Neuron (in vitro differentiated cells): ENCODE results near the gene NUP210L.
"Not testable (repeated sequence)": the region's sequence is repeated elsewhere in the genome, so short reads cannot be mapped to it uniquely, and the experiment has no call there.

ENCODE experiments used
- H2AFZ ChIP-seq: one replicate; pipeline ENCODE4 v1.6.1; 2013; ENCODE audit warnings: low read depth, mild to moderate bottlenecking, inconsistent platforms, low read length, moderate library complexity
- H3K27me3 ChIP-seq: one replicate; pipeline ENCODE4 v1.6.1; 2013; ENCODE audit warnings: low read length; ENCODE audit not compliant: insufficient read depth
- H3K36me3 ChIP-seq: one replicate; pipeline ENCODE4 v1.6.1; 2013; ENCODE audit warnings: low read length; ENCODE audit not compliant: insufficient read depth
- H3K4me1 ChIP-seq: one replicate; pipeline ENCODE4 v1.6.1; 2013; ENCODE audit warnings: low read length; ENCODE audit not compliant: insufficient read depth
- H3K4me3 ChIP-seq: 2 replicates; pipeline ENCODE4 v1.5.1; 2013; ENCODE audit warnings: mild to moderate bottlenecking, low read length, moderate library complexity
- H3K9me3 ChIP-seq: one replicate; pipeline ENCODE4 v1.6.1; 2013; ENCODE audit warnings: low read length

NUP210L gene

DNA sequence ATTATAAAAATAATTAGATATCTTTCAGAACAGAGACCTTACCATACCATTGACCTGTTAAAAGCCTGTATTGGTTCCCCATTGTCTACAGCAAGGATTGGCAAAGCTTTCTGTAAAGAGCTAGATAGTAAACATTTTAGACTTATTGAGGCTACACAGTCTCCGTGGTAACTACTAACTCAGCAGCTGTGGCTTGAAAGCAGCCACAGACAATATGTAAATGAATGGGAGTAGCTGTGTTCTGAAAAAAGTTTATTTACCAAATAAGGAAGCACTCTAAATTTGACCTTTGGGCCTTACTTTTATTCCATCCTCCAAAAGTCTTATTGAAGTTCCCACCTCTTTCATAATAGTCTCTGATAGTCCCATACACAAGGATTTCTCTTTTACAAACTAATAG is 39.7 kb downstream of the NUP210L start:
- H3K4me1 ChIP-seq, result peaks cover 4% of the 10 kb centered on the region
- H3K36me3 ChIP-seq, result no peaks in the 10 kb centered on the region
- no peak overlapping the region for H3K4me3 ChIP-seq
- no peak overlapping the region for H2AFZ ChIP-seq
- no peaks in the 10 kb centered on the region for H3K9me3 ChIP-seq
- no peaks in the 10 kb centered on the region for H3K27me3 ChIP-seq

DNA sequence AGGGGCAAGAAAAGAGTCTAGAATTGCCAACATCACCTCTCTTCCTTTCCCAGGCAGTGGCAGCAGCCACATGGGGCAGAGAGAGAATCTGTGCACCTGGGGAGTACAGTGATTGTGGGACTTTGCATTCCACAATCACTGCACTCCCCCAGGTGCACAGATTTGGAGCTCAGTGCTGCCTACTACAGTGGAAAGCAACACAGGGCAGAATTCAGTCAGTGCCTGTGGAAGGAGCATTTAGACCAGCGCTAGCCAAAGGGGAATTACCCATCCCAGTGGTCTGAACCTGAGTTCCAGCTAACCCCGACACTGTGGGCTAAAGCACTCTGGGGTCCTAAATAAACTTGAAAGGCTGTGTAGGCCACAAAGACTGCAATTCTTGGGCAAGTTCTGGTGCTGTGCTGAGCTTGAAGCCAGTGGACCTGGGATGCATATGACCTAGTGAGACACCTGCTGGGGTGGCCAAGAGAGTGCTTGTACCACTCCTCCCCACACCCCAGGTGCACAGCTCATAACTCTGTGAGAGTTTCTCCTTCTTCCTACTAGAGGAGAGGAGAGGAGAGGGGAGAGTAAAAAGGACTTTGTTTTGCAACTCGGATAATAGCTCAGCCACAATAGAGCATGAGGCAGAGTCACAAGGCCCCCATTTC is 50.3 kb downstream of the NUP210L start:
- Histone ChIP-seq H3K27me3 (peaks cover 3% of the 10 kb centered on the region), H3K4me1 (no peaks in the 10 kb centered on the region), H3K9me3 (no peaks in the 10 kb centered on the region), H3K36me3 (no peaks in the 10 kb centered on the region), H3K4me3 (no peak overlapping the region), H2AFZ (no peak overlapping the region)

- H3K36me3 ChIP-seq, H3K27me3 ChIP-seq, H3K9me3 ChIP-seq, H3K4me1 ChIP-seq, H2AFZ ChIP-seq, H3K4me3 ChIP-seq: not testable (repeated sequence)
Measured at GRCh38 chr1:154100141-154100540, 54.7 kb downstream of the NUP210L start.

- Histone ChIP-seq H2AFZ (no peak overlapping the region), H3K27me3 (no peaks in the 10 kb centered on the region), H3K9me3 (no peaks in the 10 kb centered on the region), H3K36me3 (no peaks in the 10 kb centered on the region), H3K4me3 (no peak overlapping the region), H3K4me1 (no peaks in the 10 kb centered on the region)
Measured at GRCh38 chr1:154097873-154098272, 57.0 kb downstream of the NUP210L start.

DNA sequence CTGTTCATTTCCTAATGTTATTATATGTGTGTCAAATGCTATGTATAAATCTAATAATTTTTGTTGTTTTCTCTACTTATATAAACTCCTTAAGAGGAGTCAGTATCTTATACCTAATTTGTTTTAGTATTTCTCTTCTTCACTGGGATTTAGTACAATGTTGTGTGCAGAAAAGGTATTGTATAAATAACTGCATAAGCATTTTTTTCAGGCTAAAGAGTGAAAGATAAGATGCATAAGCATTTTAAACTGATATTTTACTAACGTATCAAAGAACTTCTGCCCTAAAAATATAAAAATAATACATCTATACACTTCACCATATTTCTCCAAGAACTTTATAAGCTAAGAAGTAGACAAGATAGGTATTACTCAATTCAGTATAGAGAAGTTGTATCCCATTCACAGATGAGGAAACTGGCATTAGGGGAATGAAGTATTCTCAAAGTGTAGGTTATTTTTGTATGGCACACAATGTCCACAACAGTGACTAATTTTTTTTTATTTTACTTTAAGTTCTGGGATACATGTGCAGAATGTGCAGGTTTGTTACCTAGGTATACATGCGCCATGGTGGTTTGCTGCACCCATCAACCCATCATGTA is 59.3 kb downstream of the NUP210L start:
- Histone ChIP-seq H3K9me3 (no peaks in the 10 kb centered on the region), H3K36me3 (no peaks in the 10 kb centered on the region), H3K27me3 (no peaks in the 10 kb centered on the region), H3K4me3 (no peak overlapping the region), H3K4me1 (no peaks in the 10 kb centered on the region), H2AFZ (no peak overlapping the region)

DNA sequence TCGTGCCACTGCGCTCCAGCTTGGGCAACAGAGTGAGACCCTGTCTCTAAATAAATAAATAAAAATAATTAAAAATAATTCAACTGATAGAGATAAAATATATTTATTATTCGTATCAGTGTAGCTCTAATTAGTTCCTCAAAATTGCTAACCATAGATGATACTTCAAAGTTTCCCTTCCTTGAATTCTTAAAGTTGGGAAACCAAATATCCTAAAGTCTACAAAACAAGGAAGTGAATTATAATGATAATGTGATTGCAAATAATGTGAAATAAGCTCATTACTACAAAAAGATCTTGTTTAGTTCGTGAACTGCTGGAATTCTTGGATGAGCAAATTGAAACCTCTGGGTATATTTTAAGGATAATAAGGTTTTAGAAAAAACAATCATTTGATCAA is 60.5 kb downstream of the NUP210L start:
- Histone ChIP-seq H3K9me3 (no peaks in the 10 kb centered on the region), H3K27me3 (no peaks in the 10 kb centered on the region), H3K4me1 (no peaks in the 10 kb centered on the region), H3K4me3 (no peak overlapping the region), H3K36me3 (no peaks in the 10 kb centered on the region), H2AFZ (no peak overlapping the region)

GRCh38 chr1:154093699-154094098 is 61.2 kb downstream of the NUP210L start:
- H3K4me1 ChIP-seq, result no peaks in the 10 kb centered on the region
- H3K4me3 ChIP-seq, result no peak overlapping the region
- no peaks in the 10 kb centered on the region for H3K9me3 ChIP-seq
- H3K27me3 ChIP-seq, result no peaks in the 10 kb centered on the region
- no peaks in the 10 kb centered on the region for H3K36me3 ChIP-seq
- H2AFZ ChIP-seq, result no peak overlapping the region

- Histone ChIP-seq H3K27me3 (no peaks in the 10 kb centered on the region), H3K4me3 (no peak overlapping the region), H3K9me3 (no peaks in the 10 kb centered on the region), H3K36me3 (no peaks in the 10 kb centered on the region), H2AFZ (no peak overlapping the region), H3K4me1 (no peaks in the 10 kb centered on the region)
Measured at GRCh38 chr1:154091706-154092105, 63.2 kb downstream of the NUP210L start.

DNA sequence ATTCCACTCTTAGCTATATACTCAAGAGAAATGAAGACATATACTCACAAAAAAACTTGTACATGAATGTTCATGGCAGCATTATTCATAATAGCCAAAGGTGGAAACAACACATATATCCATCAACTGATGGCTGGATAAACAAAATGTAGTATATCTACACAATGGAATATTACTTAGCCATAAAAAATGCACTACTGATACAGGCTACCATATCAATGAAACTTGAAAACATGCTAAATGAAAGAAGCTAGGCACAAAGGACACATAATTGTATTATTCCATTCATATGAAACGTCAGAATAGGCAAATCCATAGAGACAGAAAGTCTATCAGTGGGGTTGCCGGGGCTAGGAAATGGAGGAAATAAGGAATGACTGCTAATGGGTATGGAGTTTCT is 67.3 kb downstream of the NUP210L start:
- Histone ChIP-seq H2AFZ (no peak overlapping the region), H3K4me3 (no peak overlapping the region), H3K4me1 (no peaks in the 10 kb centered on the region), H3K9me3 (peaks cover 2% of the 10 kb centered on the region), H3K36me3 (no peaks in the 10 kb centered on the region), H3K27me3 (no peaks in the 10 kb centered on the region)

DNA sequence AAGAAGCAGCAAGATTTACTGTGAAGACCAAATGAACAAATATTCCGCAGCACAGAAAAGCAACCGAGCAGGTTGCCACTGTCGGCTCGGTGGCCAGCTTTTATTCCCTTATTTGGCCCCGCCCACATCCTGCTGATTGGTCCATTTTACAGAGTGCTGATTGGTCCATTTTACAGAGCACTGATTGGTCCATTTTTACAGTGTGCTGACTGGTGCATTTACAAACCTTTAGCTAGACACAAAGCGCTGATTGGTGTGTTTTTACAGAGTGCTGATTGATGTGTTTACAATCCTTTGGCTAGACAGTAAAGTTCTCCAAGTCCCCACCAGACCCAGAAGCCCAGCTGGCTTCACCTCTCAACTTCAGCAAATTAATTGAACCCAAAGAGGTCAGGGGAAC is 71.8 kb downstream of the NUP210L start:
- not testable (repeated sequence) for H3K9me3 ChIP-seq, H3K27me3 ChIP-seq, H3K36me3 ChIP-seq, H2AFZ ChIP-seq, H3K4me3 ChIP-seq, H3K4me1 ChIP-seq

DNA sequence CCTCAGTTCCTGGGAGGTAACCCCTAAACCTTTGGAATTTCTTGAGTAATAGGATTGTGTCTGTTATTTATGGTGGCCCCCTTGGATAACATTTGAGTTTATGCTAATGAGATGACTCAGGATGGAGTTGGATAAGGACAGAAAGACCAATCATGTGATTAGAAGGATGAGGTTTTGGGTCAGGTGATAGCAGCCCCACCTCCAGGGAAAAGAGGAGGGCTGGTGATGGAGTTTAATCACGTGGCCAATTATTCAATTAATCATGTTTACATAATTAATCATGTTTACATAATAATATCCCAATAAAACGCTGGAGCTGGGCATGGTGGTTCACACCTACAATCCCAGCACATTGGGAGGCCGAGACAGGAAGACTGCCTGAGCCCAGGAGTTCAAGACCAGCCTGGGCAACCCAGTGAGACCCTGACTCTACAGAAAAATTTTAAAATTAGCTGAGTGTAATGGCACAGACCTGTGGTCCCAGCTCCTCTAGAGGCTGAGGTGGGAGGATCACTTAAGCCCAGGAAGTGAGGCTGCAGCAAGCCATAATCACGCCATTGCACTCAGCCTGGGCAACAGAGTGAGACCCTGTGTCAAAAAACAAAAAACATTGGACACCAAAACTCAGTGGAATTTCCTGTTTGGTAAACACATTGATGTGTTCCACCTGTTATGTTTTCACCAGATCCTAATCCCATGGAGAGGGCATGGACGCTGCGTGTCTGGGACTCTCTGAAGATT is 73.3 kb downstream of the NUP210L start:
- no peaks in the 10 kb centered on the region for H3K36me3 ChIP-seq

DNA sequence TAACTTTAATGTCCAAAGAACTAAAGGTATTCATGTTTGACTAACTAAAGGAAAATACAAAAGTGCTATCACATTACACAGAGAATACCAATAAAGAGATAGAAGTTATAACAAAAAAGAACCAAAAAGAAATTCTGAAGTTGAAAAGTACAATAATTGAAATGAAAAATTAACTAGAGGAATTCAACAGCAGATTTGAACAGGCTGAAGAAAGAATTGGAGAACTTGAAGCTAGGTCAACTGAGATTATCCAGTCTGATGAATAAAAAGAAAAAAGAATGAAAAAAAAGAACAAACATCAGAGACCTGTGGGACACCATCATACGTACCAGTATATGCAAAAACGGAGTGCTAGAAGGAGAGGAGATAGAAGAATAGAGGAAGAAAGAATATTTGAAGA is 78.5 kb downstream of the NUP210L start:
- no peak overlapping the region for H3K4me3 ChIP-seq
- H3K27me3 ChIP-seq, result no peaks in the 10 kb centered on the region
- no peaks in the 10 kb centered on the region for H3K4me1 ChIP-seq
- no peaks in the 10 kb centered on the region for H3K36me3 ChIP-seq
- no peak overlapping the region for H2AFZ ChIP-seq
- H3K9me3 ChIP-seq, result no peaks in the 10 kb centered on the region

More for the DNA sequence above, 73.3 kb downstream of the NUP210L start:
- Histone ChIP-seq H3K27me3 (no peaks in the 10 kb centered on the region), H3K9me3 (peaks cover 1% of the 10 kb centered on the region), H3K4me3 (no peak overlapping the region), H2AFZ (no peak overlapping the region), H3K4me1 (no peaks in the 10 kb centered on the region)

DNA sequence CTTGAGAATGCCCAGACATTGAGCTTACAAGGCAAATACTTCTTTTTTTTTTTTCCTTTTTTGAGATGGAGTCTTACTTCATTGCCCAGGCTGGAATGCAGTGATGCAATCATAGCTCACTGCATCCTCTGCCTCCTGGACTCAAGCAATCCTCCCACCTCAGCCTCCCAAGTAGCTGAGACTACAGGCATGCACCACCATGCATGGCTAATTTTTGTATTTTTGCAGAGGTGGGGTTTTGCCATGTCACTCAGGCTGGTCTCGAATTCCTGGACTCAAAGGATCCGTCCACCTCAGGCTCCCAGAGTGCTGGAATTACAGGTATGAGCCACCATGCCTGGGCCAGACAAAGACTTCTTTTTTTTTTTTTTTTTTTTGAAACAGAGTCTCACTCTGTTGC is 79.1 kb downstream of the NUP210L start:
- Histone ChIP-seq H3K4me1 (no peaks in the 10 kb centered on the region), H3K4me3 (no peak overlapping the region), H3K9me3 (no peaks in the 10 kb centered on the region), H3K36me3 (no peaks in the 10 kb centered on the region), H3K27me3 (no peaks in the 10 kb centered on the region), H2AFZ (no peak overlapping the region)
